Fibroblast of lung (primary cell): Measurements from ENCODE around the gene PCDH9. TPM values are rescaled to one million over a fixed set of nuclear protein-coding genes. Genes with fewer than 3 reads are reported as not detected.

Experiments
- DNase-seq, 2 donors: peaks; one replicate each; pipeline versions ENCODE4 v3.0.0 to v3.0.0-alpha.2; 2010; ENCODE audit warnings: low read depth in 2 of 2
- H2AFZ ChIP-seq: 2 replicates; pipeline ENCODE4 v1.5.1; 2012; ENCODE audit warnings: low read length, control low read depth, inconsistent platforms
- H3K27ac ChIP-seq: 2 replicates; pipeline ENCODE4 v1.5.1; 2011; ENCODE audit warnings: low read length, control low read depth; ENCODE audit not compliant: insufficient read depth
- H3K27me3 ChIP-seq: 2 replicates; pipeline ENCODE4 v1.5.1; 2011; ENCODE audit warnings: mild to moderate bottlenecking, low read length; ENCODE audit not compliant: control insufficient read depth, insufficient read depth
- H3K36me3 ChIP-seq: 2 replicates; pipeline ENCODE4 v1.5.1; 2011; ENCODE audit warnings: low read length; ENCODE audit not compliant: control insufficient read depth, insufficient read depth
- H3K4me1 ChIP-seq: 2 replicates; pipeline ENCODE4 v1.5.1; 2011; ENCODE audit warnings: low read length; ENCODE audit not compliant: control insufficient read depth, insufficient read depth; ENCODE audit errors: extremely low read depth
- H3K4me2 ChIP-seq: 2 replicates; pipeline ENCODE4 v1.5.1; 2011; ENCODE audit warnings: low read length, control low read depth; ENCODE audit not compliant: insufficient read depth; ENCODE audit errors: extremely low read depth
- H3K4me3 ChIP-seq, 4 experiments: fragments of 200-600 bp in 1 of 4; sonication (generic) in 1 of 4; replicated peaks in 1 of 4; 2 replicates each; pipeline ENCODE4 v1.5.1; 2011 to 2016; ENCODE audit warnings: low read length in 4 of 4, low read depth in 3 of 4, mild to moderate bottlenecking in 3 of 4, control low read depth in 2 of 4, inconsistent platforms in 1 of 4, mixed read lengths in 1 of 4; ENCODE audit not compliant: insufficient read depth in 1 of 4; ENCODE audit errors: control extremely low read depth in 1 of 4
- H3K79me2 ChIP-seq: 2 replicates; pipeline ENCODE4 v1.5.1; 2012; ENCODE audit warnings: mild to moderate bottlenecking, low read length, inconsistent platforms; ENCODE audit not compliant: control insufficient read depth, insufficient read depth
- H3K9ac ChIP-seq: 2 replicates; pipeline ENCODE4 v1.5.1; 2011; ENCODE audit warnings: mild to moderate bottlenecking, low read length, control low read depth; ENCODE audit not compliant: insufficient read depth
- H3K9me3 ChIP-seq: 2 replicates; pipeline ENCODE4 v1.5.1; 2012; ENCODE audit warnings: low read depth, low read length; ENCODE audit not compliant: control insufficient read depth, insufficient read depth
- H4K20me1 ChIP-seq: 2 replicates; pipeline ENCODE4 v1.5.1; 2011; ENCODE audit warnings: low read length; ENCODE audit not compliant: control insufficient read depth, insufficient read depth; ENCODE audit errors: extremely low read depth
- EZH2 ChIP-seq: IDR thresholded peaks from 2 replicates; pipeline ENCODE4 v1.5.1; 2012; ENCODE audit warnings: low read length, control low read depth, mild to moderate bottlenecking; ENCODE audit errors: missing control alignments
- polyA plus RNA-seq, 2 donors: library from polyadenylated mRNA; depleted of rRNA in 1 of 2; stranded (reverse) in 1 of 2; unstranded in 1 of 2; fragments of >200 nt; gene quantifications; 2 replicates each; pipeline ENCODE4 v1.2.1, GENCODE V29; 2011 to 2012; ENCODE audit warnings: missing spikeins in 1 of 2
- total RNA-seq: library from RNA; depleted of rRNA; stranded (reverse); fragments of >200 nt; gene quantifications from 2 replicates; pipeline ENCODE4 v1.2.1, GENCODE V29; 2014
- TF ChIP-seq, protein P1 (sequence below), 2 donors: IDR thresholded peaks in 1 of 2; conservative IDR thresholded peaks in 1 of 2; 1 replicate in 1 of 2; 2 replicates in 1 of 2; pipeline ENCODE4 v1.5.1; 2011 to 2012; ENCODE audit warnings: low read length in 2 of 2, control low read depth in 1 of 2, inconsistent platforms in 1 of 2, low read depth in 1 of 2, mild to moderate bottlenecking in 1 of 2

Gene PCDH9
- total and polyA plus RNA-seq, 2 donors (not counting 1 experiment from before 2014, with no cell fraction given), result 0.50 to 0.67 TPM

GRCh38 chr13:66794340-66795031 lies 435.6 kb downstream of the PCDH9 start:
- H2AFZ ChIP-seq, result no peak overlapping the region
- DNase-seq, result no peak
- H4K20me1 ChIP-seq, result no peaks in the 10 kb centered on the region
- TF ChIP-seq EZH2, result no peak
- TF ChIP-seq, protein P1, sequence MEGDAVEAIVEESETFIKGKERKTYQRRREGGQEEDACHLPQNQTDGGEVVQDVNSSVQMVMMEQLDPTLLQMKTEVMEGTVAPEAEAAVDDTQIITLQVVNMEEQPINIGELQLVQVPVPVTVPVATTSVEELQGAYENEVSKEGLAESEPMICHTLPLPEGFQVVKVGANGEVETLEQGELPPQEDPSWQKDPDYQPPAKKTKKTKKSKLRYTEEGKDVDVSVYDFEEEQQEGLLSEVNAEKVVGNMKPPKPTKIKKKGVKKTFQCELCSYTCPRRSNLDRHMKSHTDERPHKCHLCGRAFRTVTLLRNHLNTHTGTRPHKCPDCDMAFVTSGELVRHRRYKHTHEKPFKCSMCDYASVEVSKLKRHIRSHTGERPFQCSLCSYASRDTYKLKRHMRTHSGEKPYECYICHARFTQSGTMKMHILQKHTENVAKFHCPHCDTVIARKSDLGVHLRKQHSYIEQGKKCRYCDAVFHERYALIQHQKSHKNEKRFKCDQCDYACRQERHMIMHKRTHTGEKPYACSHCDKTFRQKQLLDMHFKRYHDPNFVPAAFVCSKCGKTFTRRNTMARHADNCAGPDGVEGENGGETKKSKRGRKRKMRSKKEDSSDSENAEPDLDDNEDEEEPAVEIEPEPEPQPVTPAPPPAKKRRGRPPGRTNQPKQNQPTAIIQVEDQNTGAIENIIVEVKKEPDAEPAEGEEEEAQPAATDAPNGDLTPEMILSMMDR (conservative IDR thresholded peaks at IDR 0.05 in 1 of 2, IDR thresholded peaks at IDR 0.05 in 1 of 2; ENCODE audit: low read depth in 1 of 2, low read length in 2 of 2), result no peak
- no peaks in the 10 kb centered on the region for H3K9me3 ChIP-seq
- no peaks in the 10 kb centered on the region for H3K36me3 ChIP-seq
- H3K79me2 ChIP-seq, result no peaks in the 10 kb centered on the region
- H3K4me2 ChIP-seq, result no peak overlapping the region
- H3K9ac ChIP-seq, result no peak overlapping the region
- H3K27me3 ChIP-seq, result no peaks in the 10 kb centered on the region
- no peaks in the 10 kb centered on the region for H3K4me1 ChIP-seq
- no peak overlapping the region for H3K27ac ChIP-seq
- no peak overlapping the region for H3K4me3 ChIP-seq

GRCh38 chr13:66790861-66791260 lies 439.3 kb downstream of the PCDH9 start:
- TF ChIP-seq EZH2, result no peak
- TF ChIP-seq, protein P1 (conservative IDR thresholded peaks at IDR 0.05 in 1 of 2, IDR thresholded peaks at IDR 0.05 in 1 of 2; ENCODE audit: low read depth in 1 of 2, low read length in 2 of 2), result no peak
- Histone ChIP-seq H4K20me1 (no peaks in the 10 kb centered on the region), H3K4me1 (no peaks in the 10 kb centered on the region), H3K9ac (no peak overlapping the region), H3K9me3 (no peaks in the 10 kb centered on the region), H3K27ac (no peak overlapping the region), H3K79me2 (no peaks in the 10 kb centered on the region), H3K4me3 (no peak overlapping the region), H3K27me3 (no peaks in the 10 kb centered on the region), H2AFZ (no peak overlapping the region), H3K36me3 (no peaks in the 10 kb centered on the region), H3K4me2 (no peak overlapping the region)
- no peak for DNase-seq

GRCh38 chr13:66781241-66781640 lies 448.9 kb downstream of the PCDH9 start:
- Histone ChIP-seq H3K4me2 (no peak overlapping the region), H4K20me1 (no peaks in the 10 kb centered on the region), H3K4me1 (no peaks in the 10 kb centered on the region), H3K36me3 (no peaks in the 10 kb centered on the region), H2AFZ (no peak overlapping the region), H3K27ac (no peak overlapping the region), H3K79me2 (no peaks in the 10 kb centered on the region), H3K9me3 (no peaks in the 10 kb centered on the region), H3K27me3 (no peaks in the 10 kb centered on the region), H3K9ac (no peak overlapping the region), H3K4me3 (no peak overlapping the region)
- no peak for TF ChIP-seq EZH2
- TF ChIP-seq, protein P1 (conservative IDR thresholded peaks at IDR 0.05 in 1 of 2, IDR thresholded peaks at IDR 0.05 in 1 of 2; ENCODE audit: low read depth in 1 of 2, low read length in 2 of 2), result no peak
- DNase-seq, result peak in 1 of 2 donors; percentile 2
